ENCODE results near the gene SLIT3. TPM values are rescaled to one million over a fixed set of nuclear protein-coding genes. Genes with fewer than 3 reads are reported as not detected.

SLIT3 gene
- total RNA-seq, 6 donors from 2014 or later, result 10.8 to 57.3 (median 32.2) TPM

- no peaks in the 10 kb centered on the region for H3K36me3 ChIP-seq
- no peak overlapping the region for H3K27ac ChIP-seq
- TF ChIP-seq, protein P1, sequence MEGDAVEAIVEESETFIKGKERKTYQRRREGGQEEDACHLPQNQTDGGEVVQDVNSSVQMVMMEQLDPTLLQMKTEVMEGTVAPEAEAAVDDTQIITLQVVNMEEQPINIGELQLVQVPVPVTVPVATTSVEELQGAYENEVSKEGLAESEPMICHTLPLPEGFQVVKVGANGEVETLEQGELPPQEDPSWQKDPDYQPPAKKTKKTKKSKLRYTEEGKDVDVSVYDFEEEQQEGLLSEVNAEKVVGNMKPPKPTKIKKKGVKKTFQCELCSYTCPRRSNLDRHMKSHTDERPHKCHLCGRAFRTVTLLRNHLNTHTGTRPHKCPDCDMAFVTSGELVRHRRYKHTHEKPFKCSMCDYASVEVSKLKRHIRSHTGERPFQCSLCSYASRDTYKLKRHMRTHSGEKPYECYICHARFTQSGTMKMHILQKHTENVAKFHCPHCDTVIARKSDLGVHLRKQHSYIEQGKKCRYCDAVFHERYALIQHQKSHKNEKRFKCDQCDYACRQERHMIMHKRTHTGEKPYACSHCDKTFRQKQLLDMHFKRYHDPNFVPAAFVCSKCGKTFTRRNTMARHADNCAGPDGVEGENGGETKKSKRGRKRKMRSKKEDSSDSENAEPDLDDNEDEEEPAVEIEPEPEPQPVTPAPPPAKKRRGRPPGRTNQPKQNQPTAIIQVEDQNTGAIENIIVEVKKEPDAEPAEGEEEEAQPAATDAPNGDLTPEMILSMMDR (IDR thresholded peaks at IDR 0.05), result no peak
- no peak for TF ChIP-seq POLR2A (IDR thresholded peaks at IDR 0.05)
- TF ChIP-seq EP300 (IDR thresholded peaks at IDR 0.05), result no peak
- TF ChIP-seq POLR2AphosphoS5 (IDR thresholded peaks at IDR 0.05), result no peak
- ATAC-seq (ENCODE audit: low FRiP score in 2 of 2) (no peak), DNase-seq (no peak)
- H3K27me3 ChIP-seq, result no peaks in the 10 kb centered on the region
- H3K9me3 ChIP-seq, result no peaks in the 10 kb centered on the region
- peaks cover 0 to 3% (median 0%) of the 10 kb centered on the region in 4 donors for H3K4me1 ChIP-seq
- 85 to 95% methylated on average over 4 to 6 of the region's 6 CpGs for WGBS, 2 donors
- no peak overlapping the region for H3K4me3 ChIP-seq
Measured at GRCh38 chr5:168946363-168946762, 354.6 kb downstream of the SLIT3 start.

- WGBS, 2 donors, result 63 to 69% methylated on average over 5 of the region's 5 CpGs
- ATAC-seq (ENCODE audit: low FRiP score in 2 of 2) (no peak), DNase-seq (no peak)
- Histone ChIP-seq H3K9me3 (no peaks in the 10 kb centered on the region), H3K4me1 (peaks cover 0 to 3% (median 0%) of the 10 kb centered on the region in 4 donors), H3K27ac (no peak overlapping the region), H3K36me3 (no peaks in the 10 kb centered on the region), H3K27me3 (no peaks in the 10 kb centered on the region), H3K4me3 (no peak overlapping the region)
- TF ChIP-seq EP300 (IDR thresholded peaks at IDR 0.05) (no peak), POLR2AphosphoS5 (IDR thresholded peaks at IDR 0.05) (no peak)
- TF ChIP-seq, protein P1 (IDR thresholded peaks at IDR 0.05), result no peak
Measured at GRCh38 chr5:168944004-168944403, 356.9 kb downstream of the SLIT3 start.

DNA sequence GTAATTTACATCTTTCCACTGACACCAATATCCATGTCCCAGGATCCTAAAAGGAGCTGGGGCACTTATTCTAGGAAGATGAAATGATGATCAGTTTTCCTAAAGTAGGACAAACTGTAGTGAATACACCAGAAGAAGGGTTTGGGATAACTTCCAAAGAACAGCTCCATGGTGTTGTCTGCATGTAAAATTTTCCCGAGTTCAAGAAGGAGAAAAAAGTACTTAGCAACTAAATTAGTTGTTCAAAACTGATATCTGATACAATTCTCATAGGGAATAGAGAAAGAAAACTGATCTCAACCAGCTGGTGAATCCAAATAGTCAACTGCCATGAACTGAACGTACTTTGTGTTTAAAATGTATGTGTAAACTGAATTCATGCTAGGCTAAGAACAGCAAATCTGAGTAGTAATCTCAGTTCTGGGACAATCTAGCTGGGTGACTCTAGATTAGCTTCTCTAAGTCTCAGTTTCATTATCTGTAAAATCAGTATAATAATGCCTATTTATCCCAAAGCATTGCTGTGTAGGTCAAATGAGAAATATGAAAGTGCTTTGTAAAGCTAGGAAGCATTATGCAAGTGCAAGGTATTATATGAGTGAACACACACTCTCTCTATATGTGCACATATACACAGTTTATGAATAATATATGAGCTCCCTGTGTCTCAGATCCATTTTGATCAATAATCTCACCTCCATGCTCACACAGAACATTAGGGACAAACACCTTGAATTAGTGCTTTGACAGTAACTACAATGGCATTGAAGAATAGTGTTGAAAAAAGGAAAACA lies 357.7 kb downstream of the SLIT3 start:
- H3K4me3 ChIP-seq, result no peak overlapping the region
- 69 to 84% methylated on average over 2 of the region's 2 CpGs for WGBS, 2 donors
- ATAC-seq (ENCODE audit: low FRiP score in 2 of 2), result no peak
- DNase-seq, result no peak
- no peak overlapping the region for H3K27ac ChIP-seq
- H3K27me3 ChIP-seq, result no peaks in the 10 kb centered on the region
- TF ChIP-seq, protein P1 (IDR thresholded peaks at IDR 0.05), result no peak
- no peak for TF ChIP-seq EP300 (IDR thresholded peaks at IDR 0.05)
- no peak for TF ChIP-seq POLR2A (IDR thresholded peaks at IDR 0.05)
- TF ChIP-seq POLR2AphosphoS5 (IDR thresholded peaks at IDR 0.05), result no peak
- no peaks in the 10 kb centered on the region for H3K9me3 ChIP-seq
- peaks cover 0 to 3% (median 0%) of the 10 kb centered on the region in 4 donors for H3K4me1 ChIP-seq
- no peaks in the 10 kb centered on the region for H3K36me3 ChIP-seq

DNA sequence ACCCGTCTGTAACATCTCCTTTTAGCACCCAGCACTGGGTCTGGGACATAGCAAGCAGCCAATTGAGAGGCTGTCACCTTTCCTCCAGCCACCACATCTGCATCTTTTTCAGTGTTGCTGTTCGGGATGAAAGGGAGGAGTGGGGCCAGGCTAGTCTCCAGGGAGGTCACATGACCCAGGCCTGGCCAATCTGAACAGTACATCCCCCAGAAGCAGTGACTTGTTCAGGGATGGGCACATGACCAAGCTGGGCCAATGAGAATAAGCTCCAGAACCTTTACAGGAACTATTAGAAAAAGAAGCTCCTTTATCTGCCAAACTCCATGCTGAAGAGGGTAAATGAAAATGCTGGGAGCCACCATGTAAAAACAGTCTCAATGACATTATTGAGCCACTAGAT lies 359.0 kb downstream of the SLIT3 start:
- no peak overlapping the region for H3K4me3 ChIP-seq
- no peaks in the 10 kb centered on the region for H3K4me1 ChIP-seq
- no peaks in the 10 kb centered on the region for H3K27me3 ChIP-seq
- H3K9me3 ChIP-seq, result no peaks in the 10 kb centered on the region
- 58 to 74% methylated on average over 2 of the region's 2 CpGs for WGBS, 2 donors
- no peaks in the 10 kb centered on the region for H3K36me3 ChIP-seq
- no peak overlapping the region for H3K27ac ChIP-seq
- DNase-seq (no peak), ATAC-seq (ENCODE audit: low FRiP score in 2 of 2) (no peak)
- TF ChIP-seq, protein P1 (IDR thresholded peaks at IDR 0.05), result no peak
- TF ChIP-seq POLR2A (IDR thresholded peaks at IDR 0.05), result no peak
- no peak for TF ChIP-seq EP300 (IDR thresholded peaks at IDR 0.05)
- no peak for TF ChIP-seq POLR2AphosphoS5 (IDR thresholded peaks at IDR 0.05)

- 69 to 72% methylated on average over 4 of the region's 4 CpGs for WGBS, 2 donors
- Histone ChIP-seq H3K9me3 (no peaks in the 10 kb centered on the region), H3K4me3 (no peak overlapping the region), H3K27ac (no peak overlapping the region), H3K36me3 (no peaks in the 10 kb centered on the region), H3K4me1 (no peaks in the 10 kb centered on the region), H3K27me3 (no peaks in the 10 kb centered on the region)
- TF ChIP-seq POLR2AphosphoS5 (IDR thresholded peaks at IDR 0.05) (no peak), POLR2A (IDR thresholded peaks at IDR 0.05) (no peak)
- ATAC-seq (ENCODE audit: low FRiP score in 2 of 2), result no peak
- DNase-seq, result no peak
Measured at GRCh38 chr5:168940712-168941111, 360.2 kb downstream of the SLIT3 start.
